H1 (cell line): Measurements from ENCODE around the gene KCNMA1. TPM values are rescaled to one million over a fixed set of nuclear protein-coding genes. Genes with fewer than 3 reads are reported as not detected.

Experiments used
- CTCF ChIA-PET: fragments of 300-600 bp; sonication (Branson Sonifier 250); formaldehyde crosslinking; loops from one replicate; lab custom pipeline; 2021; ENCODE audit not compliant: partially characterized antibody; lab: Charles Lee
- POLR2A ChIA-PET: fragments of 300-600 bp; sonication (Branson Sonifier 250); formaldehyde crosslinking; loops from one replicate; lab custom pipeline; 2021; ENCODE audit warnings: inconsistent platforms; ENCODE audit not compliant: partially characterized antibody; lab: Charles Lee
- DNase-seq, 2 experiments: peaks; one replicate each; pipeline versions ENCODE4 v3.0.0 to v3.0.0-alpha.2; 2010 to 2022; ENCODE audit warnings: low spot score in 2 of 2, low read depth in 1 of 2, mixed read lengths in 1 of 2
- FAIRE-seq: peaks from 2 replicates; lab custom pipeline; 2011; peaks lifted over from hg19 to GRCh38; lab: Jason Lieb, UNC
- H2AFZ ChIP-seq: 2 replicates; pipeline ENCODE4 v1.8.1; 2012; ENCODE audit warnings: low read length, inconsistent platforms
- H2AK5ac ChIP-seq: 2 replicates; pipeline ENCODE4 v1.6.1; 2013; ENCODE audit warnings: low read depth, low read length
- H2BK120ac ChIP-seq: replicated peaks from 2 replicates; pipeline ENCODE3; 2013; ENCODE audit warnings: low read depth, low read length, inconsistent platforms
- H2BK12ac ChIP-seq: 2 replicates; pipeline ENCODE4 v1.6.1; 2013; ENCODE audit warnings: low read depth, low read length
- H2BK15ac ChIP-seq: 2 replicates; pipeline ENCODE4 v1.6.1; 2013; ENCODE audit warnings: low read length
- H2BK20ac ChIP-seq: 2 replicates; pipeline ENCODE4 v1.6.1; 2013; ENCODE audit warnings: low read length
- H2BK5ac ChIP-seq: 2 replicates; pipeline ENCODE4 v1.6.1; 2013; ENCODE audit warnings: low read depth, low read length
- H3K14ac ChIP-seq: 2 replicates; pipeline ENCODE4 v1.6.1; 2013; ENCODE audit warnings: inconsistent platforms; ENCODE audit not compliant: insufficient read length
- H3K18ac ChIP-seq: 2 replicates; pipeline ENCODE4 v1.6.1; 2013; ENCODE audit warnings: low read length; ENCODE audit errors: extremely low read depth
- H3K23ac ChIP-seq: 2 replicates; pipeline ENCODE4 v1.6.1; 2013; ENCODE audit warnings: inconsistent platforms; ENCODE audit not compliant: insufficient read length
- H3K23me2 ChIP-seq: 2 replicates; pipeline ENCODE4 v1.6.1; 2013; ENCODE audit warnings: low read depth, low read length
- H3K27ac ChIP-seq: 2 replicates; pipeline ENCODE4 v1.6.1; 2011; ENCODE audit warnings: low read depth, low read length, inconsistent platforms
- H3K27me3 ChIP-seq, 4 experiments: replicated peaks in 1 of 4; 1 replicate in 1 of 4; 2 replicates in 3 of 4; pipeline versions ENCODE4 v1.6.1 to v1.8.1; 2011 to 2013; ENCODE audit warnings: low read length in 3 of 4, mild to moderate bottlenecking in 3 of 4, inconsistent platforms in 2 of 4, mixed read lengths in 2 of 4, moderate library complexity in 1 of 4; ENCODE audit not compliant: control insufficient read depth in 3 of 4, insufficient read depth in 3 of 4; ENCODE audit errors: extremely low read depth in 1 of 4
- H3K36me3 ChIP-seq, 4 experiments: 2 replicates each; pipeline versions ENCODE4 v1.6.1 to v1.8.1; 2011 to 2013; ENCODE audit warnings: mild to moderate bottlenecking in 4 of 4, low read length in 3 of 4, moderate library complexity in 2 of 4, control low read depth in 1 of 4, inconsistent platforms in 1 of 4; ENCODE audit not compliant: insufficient read depth in 4 of 4, control insufficient read depth in 2 of 4
- H3K4ac ChIP-seq: replicated peaks from 2 replicates; pipeline ENCODE3; 2013; ENCODE audit warnings: low read length, low read depth, mixed read lengths, inconsistent platforms; ENCODE audit not compliant: insufficient read length
- H3K4me1 ChIP-seq, 4 experiments: replicated peaks in 1 of 4; 1 replicate in 1 of 4; 2 replicates in 3 of 4; pipeline versions ENCODE4 v1.6.1 to v1.8.1; 2011 to 2013; ENCODE audit warnings: low read length in 3 of 4, inconsistent platforms in 2 of 4, mixed read lengths in 1 of 4; ENCODE audit not compliant: insufficient read depth in 4 of 4, control insufficient read depth in 3 of 4
- H3K4me2 ChIP-seq, 2 experiments: 2 replicates each; pipeline versions ENCODE4 v1.6.1 to v1.8.1; 2011 to 2013; ENCODE audit warnings: low read depth in 2 of 2, low read length in 2 of 2, control low read depth in 1 of 2, inconsistent platforms in 1 of 2, mild to moderate bottlenecking in 1 of 2; ENCODE audit not compliant: insufficient read depth in 1 of 2
- H3K4me3 ChIP-seq, 4 experiments: fragments of 200-600, 300-600 bp in 1 of 4; sonication (generic), shearing (Covaris generic), sonication (Bioruptor Twin) in 1 of 4; 2 replicates each; pipeline versions ENCODE4 v1.5.1 to v1.8.1; 2011 to 2016; ENCODE audit warnings: low read length in 4 of 4, low read depth in 3 of 4, control low read depth in 2 of 4, inconsistent platforms in 2 of 4, mild to moderate bottlenecking in 2 of 4, mixed read lengths in 1 of 4, moderate library complexity in 1 of 4; ENCODE audit not compliant: insufficient read depth in 2 of 4; ENCODE audit errors: extremely low read depth in 1 of 4
- H3K56ac ChIP-seq: replicated peaks from 2 replicates; pipeline ENCODE3; 2013; ENCODE audit warnings: low read depth, mild to moderate bottlenecking, mixed read lengths, low read length, inconsistent platforms; ENCODE audit not compliant: insufficient read length
- H3K79me1 ChIP-seq: 2 replicates; pipeline ENCODE4 v1.6.1; 2013; ENCODE audit warnings: low read depth, low read length, control low read depth
- H3K79me2 ChIP-seq, 2 experiments: 2 replicates each; pipeline versions ENCODE4 v1.6.1 to v1.8.1; 2012 to 2013; ENCODE audit warnings: low read length in 2 of 2, mild to moderate bottlenecking in 2 of 2, inconsistent platforms in 1 of 2; ENCODE audit not compliant: insufficient read depth in 2 of 2, control insufficient read depth in 1 of 2
- H3K9ac ChIP-seq, 4 experiments: replicated peaks in 1 of 4; 1 replicate in 1 of 4; 2 replicates in 3 of 4; pipeline versions ENCODE4 v1.6.1 to v1.8.1; 2011 to 2013; ENCODE audit warnings: low read depth in 3 of 4, low read length in 3 of 4, control low read depth in 2 of 4, mild to moderate bottlenecking in 2 of 4, moderate library complexity in 2 of 4, inconsistent platforms in 1 of 4; ENCODE audit errors: extremely low read depth in 1 of 4
- H3K9me3 ChIP-seq, 2 experiments: 2 replicates each; pipeline versions ENCODE4 v1.6.1 to v1.8.1; 2012 to 2013; ENCODE audit warnings: mild to moderate bottlenecking in 2 of 2, moderate library complexity in 2 of 2, control low read depth in 1 of 2, inconsistent platforms in 1 of 2, low read depth in 1 of 2, low read length in 1 of 2, mixed read lengths in 1 of 2; ENCODE audit not compliant: insufficient read depth in 2 of 2
- H4K20me1 ChIP-seq, 2 experiments: replicated peaks in 1 of 2; 2 replicates each; pipeline versions ENCODE3 to v1.8.1; 2011 to 2013; ENCODE audit warnings: inconsistent platforms in 2 of 2, low read length in 2 of 2, mild to moderate bottlenecking in 1 of 2; ENCODE audit not compliant: insufficient read depth in 2 of 2, control insufficient read depth in 1 of 2
- H4K5ac ChIP-seq: 2 replicates; pipeline ENCODE4 v1.6.1; 2013; ENCODE audit warnings: low read length, low read depth, mixed read lengths, inconsistent platforms; ENCODE audit not compliant: insufficient read length
- H4K8ac ChIP-seq: 2 replicates; pipeline ENCODE4 v1.8.0; 2013; ENCODE audit warnings: mild to moderate bottlenecking, moderate library complexity, low read length, inconsistent platforms; ENCODE audit not compliant: insufficient read depth; ENCODE audit errors: extremely low read depth
- H4K91ac ChIP-seq: replicated peaks from 2 replicates; pipeline ENCODE3; 2013; ENCODE audit warnings: low read length, mixed read lengths, inconsistent platforms; ENCODE audit not compliant: insufficient read length
- ATF3 ChIP-seq: IDR thresholded peaks from 2 replicates; pipeline ENCODE4 v1.6.1; 2011; ENCODE audit warnings: low read depth, mild to moderate bottlenecking, low read length; ENCODE audit not compliant: insufficient read depth
- CTBP2 ChIP-seq: IDR thresholded peaks from 2 replicates; pipeline ENCODE4 v1.7.0; 2011; ENCODE audit warnings: borderline replicate concordance, mild to moderate bottlenecking, moderate library complexity, mixed read lengths, low read length; ENCODE audit not compliant: insufficient read depth, insufficient read length
- EP300 ChIP-seq, 2 experiments: IDR thresholded peaks; 1 replicate in 1 of 2; 2 replicates in 1 of 2; pipeline ENCODE4 v1.6.1; 2011 to 2012; ENCODE audit warnings: low read depth in 2 of 2, low read length in 2 of 2, mild to moderate bottlenecking in 2 of 2, borderline replicate concordance in 1 of 2, inconsistent platforms in 1 of 2, moderate library complexity in 1 of 2
- EZH2 ChIP-seq: fragments of 200-600 bp; sonication (generic); IDR thresholded peaks from 2 replicates; pipeline ENCODE4 v1.7.1; 2012; ENCODE audit warnings: low read depth, mild to moderate bottlenecking, moderate library complexity, low read length, inconsistent platforms; ENCODE audit not compliant: severe bottlenecking
- HDAC2 ChIP-seq, 2 experiments: fragments of 300-600 bp in 1 of 2; sonication (generic) in 1 of 2; IDR thresholded peaks; 2 replicates each; pipeline ENCODE4 v1.6.1; 2011 to 2012; ENCODE audit warnings: low read depth in 2 of 2, low read length in 2 of 2, mild to moderate bottlenecking in 2 of 2, moderate library complexity in 2 of 2, borderline replicate concordance in 1 of 2, inconsistent platforms in 1 of 2
- KDM5A ChIP-seq: fragments of 200-600 bp; IDR thresholded peaks from 2 replicates; pipeline ENCODE4 v1.7.1; 2012; ENCODE audit warnings: mild to moderate bottlenecking, low read length, inconsistent platforms, mixed read lengths
- POU5F1 ChIP-seq: IDR thresholded peaks from 2 replicates; pipeline ENCODE4 v1.6.1; 2011; ENCODE audit warnings: low read depth, mild to moderate bottlenecking, low read length, moderate library complexity
- RFX5 ChIP-seq: IDR thresholded peaks from 2 replicates; pipeline ENCODE4 v1.6.1; 2011; ENCODE audit warnings: low read depth, low read length, improper control_type of control experiment, borderline replicate concordance
- SIRT6 ChIP-seq: IDR thresholded peaks from one replicate; pipeline ENCODE4 v1.7.1; 2012; ENCODE audit warnings: low read length, inconsistent platforms
- USF2 ChIP-seq: IDR thresholded peaks from 2 replicates; pipeline ENCODE4 v1.6.1; 2011; ENCODE audit warnings: low read length, improper control_type of control experiment
- WGBS, 2 experiments: shearing (Covaris generic) in 1 of 2; methylation state at CpG; one replicate each; pipeline versions ENCODE4 v1.1.6 to v1.1.7; 2013 to 2015; ENCODE audit warnings: low lambda C conversion rate in 2 of 2, mixed read lengths in 2 of 2, inconsistent platforms in 1 of 2, low coverage in 1 of 2, missing lambda C conversion rate in 1 of 2; ENCODE audit not compliant: insufficient replicate concordance in 2 of 2, insufficient coverage in 1 of 2, insufficient read length in 1 of 2; ENCODE audit errors: extremely low coverage in 1 of 2, missing lambda C conversion rate in 1 of 2; 5-methylcytosine and 5-hydroxymethylcytosine counted together
- polyA plus RNA-seq, 7 experiments: library from polyadenylated mRNA; depleted of rRNA in 3 of 7; stranded (reverse) in 5 of 7; unstranded in 2 of 7; fragments of >200 nt in 5 of 7; fragments of 200-250 nt in 2 of 7; gene quantifications; 1 replicate in 5 of 7; 2 replicates in 1 of 7; 4 replicates in 1 of 7; pipeline versions ENCODE4 v1.2.1 to v1.2.3, GENCODE V29; 2011 to 2013; ENCODE audit warnings: missing spikeins in 2 of 7, mixed read lengths in 2 of 7
- total RNA-seq: library from RNA; stranded (reverse); fragmentation: NEBNext Ultra II Directional; extraction: Animal tissue kit (Norgen Biotek cat#: 25700); gene quantifications from 2 replicates; pipeline ENCODE4 v1.2.1, GENCODE V29; 2021

The KCNMA1 gene
- total and polyA plus RNA-seq, 2 of the 8 experiments (the other 6 are each of a cell fraction or from before 2014, with no cell fraction given): 10.2 to 11.1 TPM

- H4K5ac ChIP-seq: no peak overlapping the region
- H2AK5ac ChIP-seq: no peak overlapping the region
- no peaks in the 10 kb centered on the region for H3K36me3 ChIP-seq
- no peak overlapping the region for H3K4ac ChIP-seq
- H3K14ac ChIP-seq: no peak overlapping the region
- no peak overlapping the region for H3K23ac ChIP-seq
- H3K56ac ChIP-seq: no peak overlapping the region
- H2BK20ac ChIP-seq: no peak overlapping the region
- no peaks in the 10 kb centered on the region for H3K27me3 ChIP-seq
- H3K79me2 ChIP-seq: no peaks in the 10 kb centered on the region
- H4K8ac ChIP-seq: no peak overlapping the region
- no peak overlapping the region for H3K4me3 ChIP-seq
- H3K23me2 ChIP-seq: no peaks in the 10 kb centered on the region
- WGBS, 2 experiments: 89% methylated on average over 4 of the region's 4 CpGs; no CpG with 5 or more reads in 1 of the 2 experiments
- no peak overlapping the region for H3K18ac ChIP-seq
- no peak overlapping the region for H3K4me2 ChIP-seq
- H2AFZ ChIP-seq: no peak overlapping the region
- no peak overlapping the region for H2BK5ac ChIP-seq
- H4K91ac ChIP-seq: no peak overlapping the region
- H2BK15ac ChIP-seq: no peak overlapping the region
- ChIA-PET CTCF (interaction anchor here (1.1 to 2.2 kb wide), 4 partner anchors 9 to 56 kb away, joined by 3 to 13 read pairs (median 5); no protein-coding TSS in a partner anchor), POLR2A (no interaction called here)
- no peaks in the 10 kb centered on the region for H4K20me1 ChIP-seq
- no peak overlapping the region for H3K9ac ChIP-seq
- no peak overlapping the region for H2BK12ac ChIP-seq
- H3K4me1 ChIP-seq: peaks cover 0 to 4% (median 0%) of the 10 kb centered on the region in 4 experiments; a peak in 1 of 7 replicates
- H3K9me3 ChIP-seq: no peaks in the 10 kb centered on the region
- no peak overlapping the region for H3K27ac ChIP-seq
- no peaks in the 10 kb centered on the region for H3K79me1 ChIP-seq
- H2BK120ac ChIP-seq: no peak overlapping the region
- FAIRE-seq (no peak), DNase-seq (no peak)
- no peak for TF ChIP-seq RFX5
- no peak for TF ChIP-seq ATF3
- no peak for TF ChIP-seq CTBP2
- no peak for TF ChIP-seq POU5F1
- no peak for TF ChIP-seq USF2
- TF ChIP-seq EP300 (IDR thresholded peaks at IDR 0.05; ENCODE audit: borderline replicate concordance in 1 of 2, low read depth in 2 of 2, low read length in 2 of 2): no peak
- no peak for TF ChIP-seq KDM5A
- no peak for TF ChIP-seq EZH2
- no peak for TF ChIP-seq HDAC2 (IDR thresholded peaks at IDR 0.05; ENCODE audit: borderline replicate concordance in 1 of 2, low read depth in 2 of 2, low read length in 2 of 2)
- TF ChIP-seq SIRT6: no peak
Measured at GRCh38 chr10:77240706-77241349, 396.8 kb downstream of the KCNMA1 start.
